IPS-18a (cell line): ENCODE results near the gene SPATA32.

Source experiments
- H3K27ac ChIP-seq: one replicate; pipeline ENCODE4 v1.5.1; 2013; ENCODE audit warnings: low read length
- H3K27me3 ChIP-seq: one replicate; pipeline ENCODE4 v1.6.1; 2013; ENCODE audit warnings: mild to moderate bottlenecking, low read length; ENCODE audit not compliant: control insufficient read depth, insufficient read depth
- H3K36me3 ChIP-seq: one replicate; pipeline ENCODE4 v1.6.1; 2013; ENCODE audit warnings: low read depth, low read length; ENCODE audit not compliant: control insufficient read depth
- H3K4me1 ChIP-seq: one replicate; pipeline ENCODE4 v1.6.1; 2013; ENCODE audit warnings: low read depth, low read length; ENCODE audit not compliant: control insufficient read depth
- H3K4me3 ChIP-seq: one replicate; pipeline ENCODE4 v1.5.1; 2013; ENCODE audit warnings: low read length
- H3K9ac ChIP-seq: one replicate; pipeline ENCODE4 v1.6.1; 2013; ENCODE audit warnings: mild to moderate bottlenecking, low read length, moderate library complexity
- H3K9me3 ChIP-seq: one replicate; pipeline ENCODE4 v1.6.1; 2013; ENCODE audit warnings: low read depth, low read length; ENCODE audit not compliant: control insufficient read depth

The SPATA32 gene

GRCh38 chr17:45223539-45224528 is 38.1 kb downstream of the SPATA32 start:
- H3K27ac ChIP-seq = no peak overlapping the region
- no peak overlapping the region for H3K4me3 ChIP-seq
- no peaks in the 10 kb centered on the region for H3K36me3 ChIP-seq
- peaks cover 9% of the 10 kb centered on the region for H3K4me1 ChIP-seq
- no peaks in the 10 kb centered on the region for H3K9me3 ChIP-seq
- H3K27me3 ChIP-seq = peaks cover 48% of the 10 kb centered on the region
- no peak overlapping the region for H3K9ac ChIP-seq

- Histone ChIP-seq H3K36me3 (no peaks in the 10 kb centered on the region), H3K9ac (no peak overlapping the region), H3K27me3 (peaks cover 53% of the 10 kb centered on the region), H3K4me1 (peaks cover 3% of the 10 kb centered on the region), H3K4me3 (peak overlapping the region; percentile 56), H3K9me3 (no peaks in the 10 kb centered on the region), H3K27ac (no peak overlapping the region)
Observed at GRCh38 chr17:45222996-45223538, 38.8 kb downstream of the SPATA32 start.

- H3K9ac ChIP-seq = no peak overlapping the region
- peaks cover 3% of the 10 kb centered on the region for H3K4me1 ChIP-seq
- H3K4me3 ChIP-seq = peak overlapping the region; percentile 56
- no peaks in the 10 kb centered on the region for H3K36me3 ChIP-seq
- no peak overlapping the region for H3K27ac ChIP-seq
- no peaks in the 10 kb centered on the region for H3K9me3 ChIP-seq
- peaks cover 53% of the 10 kb centered on the region for H3K27me3 ChIP-seq
Observed at GRCh38 chr17:45222289-45222995, 39.5 kb downstream of the SPATA32 start.

DNA sequence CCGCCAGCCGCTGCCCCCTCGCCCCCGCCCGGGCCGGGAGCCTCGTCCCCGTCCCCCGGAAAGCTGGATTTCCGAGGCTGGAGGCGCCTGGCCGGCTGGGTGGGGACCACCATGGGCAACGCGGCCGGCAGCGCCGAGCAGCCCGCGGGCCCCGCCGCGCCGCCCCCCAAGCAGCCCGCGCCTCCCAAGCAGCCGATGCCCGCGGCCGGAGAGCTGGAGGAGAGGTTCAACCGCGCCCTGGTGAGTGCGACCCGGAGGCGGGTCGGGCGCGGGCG is 39.9 kb downstream of the SPATA32 start:
- H3K27me3 ChIP-seq = peaks cover 53% of the 10 kb centered on the region
- no peak overlapping the region for H3K9ac ChIP-seq
- peak overlapping the region; percentile 56 for H3K4me3 ChIP-seq
- no peak overlapping the region for H3K27ac ChIP-seq
- peaks cover 3% of the 10 kb centered on the region for H3K4me1 ChIP-seq
- no peaks in the 10 kb centered on the region for H3K36me3 ChIP-seq
- H3K9me3 ChIP-seq = no peaks in the 10 kb centered on the region

- Histone ChIP-seq H3K36me3 (no peaks in the 10 kb centered on the region), H3K27me3 (peaks cover 53% of the 10 kb centered on the region), H3K9ac (no peak within 1 kb of the TSS), H3K9me3 (no peaks in the 10 kb centered on the region), H3K27ac (no peak within 1 kb of the TSS), H3K4me3 (peak within 1 kb of the TSS; percentile 56), H3K4me1 (peaks cover 3% of the 10 kb centered on the region)
Observed at GRCh38 chr17:45221081-45222013, 40.5 kb downstream of the SPATA32 start, which contains the start of gene FMNL1. Gene FMNL1 (plus strand): TSS chr17:45221885. CDS start chr17:45222125, 240 bp downstream.

DNA sequence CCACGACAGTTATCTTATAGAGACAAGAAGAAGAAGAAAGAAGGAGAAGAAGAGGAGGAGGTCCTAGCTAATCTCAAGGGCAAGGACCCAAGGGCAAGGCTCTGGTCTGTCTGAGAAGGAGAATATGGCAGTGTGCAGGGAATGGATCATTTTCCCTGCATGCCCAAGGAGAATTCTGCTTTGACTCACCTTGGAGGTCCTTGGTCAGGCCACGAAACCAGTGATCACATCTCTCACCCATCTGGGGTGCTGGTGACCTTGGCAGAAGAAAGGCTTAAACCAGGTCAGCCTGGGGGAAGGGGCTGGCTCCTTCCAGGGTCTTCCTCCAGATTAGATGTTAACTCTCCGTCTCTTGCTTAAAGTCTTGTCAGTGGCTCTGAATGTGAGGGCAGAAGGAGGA is 41.8 kb downstream of the SPATA32 start:
- Histone ChIP-seq H3K9ac (no peak overlapping the region), H3K4me1 (peaks cover 3% of the 10 kb centered on the region), H3K9me3 (no peaks in the 10 kb centered on the region), H3K27me3 (peaks cover 53% of the 10 kb centered on the region), H3K36me3 (no peaks in the 10 kb centered on the region), H3K4me3 (no peak overlapping the region), H3K27ac (no peak overlapping the region)

DNA sequence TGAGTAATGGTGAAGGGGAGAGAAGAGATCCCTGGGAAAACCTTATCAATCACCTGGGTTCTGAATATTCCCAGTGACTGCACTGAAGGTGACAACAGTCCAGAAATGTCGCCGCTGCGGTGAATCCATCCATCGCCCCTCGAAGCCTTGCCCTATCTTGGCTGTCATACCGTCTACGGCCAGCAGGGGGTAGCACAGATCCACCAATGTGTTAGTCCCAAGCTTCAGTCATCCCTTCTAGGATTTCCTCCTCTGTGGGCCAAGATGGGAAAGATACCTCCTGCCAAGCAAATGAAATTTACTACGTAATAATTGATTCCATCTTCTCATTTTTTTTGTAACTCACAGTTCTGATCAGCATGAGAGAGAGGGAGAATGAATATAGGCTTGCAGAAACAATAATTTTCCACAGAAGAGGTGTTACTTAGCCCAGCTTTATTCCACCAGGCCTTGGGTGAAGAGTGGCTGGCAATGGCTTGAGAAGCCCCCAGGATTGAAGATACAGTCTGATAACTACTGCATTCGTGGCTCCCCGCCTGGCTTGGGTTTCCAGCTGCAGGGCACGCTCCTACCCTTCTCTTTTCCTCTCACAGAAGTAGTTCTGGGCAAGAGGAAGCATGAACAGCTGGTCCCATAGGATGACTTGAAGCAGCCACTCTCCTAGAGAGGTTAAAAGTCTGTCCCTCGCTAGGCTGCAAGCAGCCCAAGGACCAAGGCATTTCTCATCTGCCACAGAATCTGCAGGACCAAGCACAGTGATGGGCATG is 42.8 kb downstream of the SPATA32 start:
- H3K4me1 ChIP-seq = peaks cover 3% of the 10 kb centered on the region
- no peaks in the 10 kb centered on the region for H3K36me3 ChIP-seq
- no peak overlapping the region for H3K4me3 ChIP-seq
- peaks cover 49% of the 10 kb centered on the region for H3K27me3 ChIP-seq
- H3K9me3 ChIP-seq = no peaks in the 10 kb centered on the region
- H3K9ac ChIP-seq = no peak overlapping the region
- no peak overlapping the region for H3K27ac ChIP-seq
